ENCODE data around the gene OBSCN. TPM values are rescaled to one million over a fixed set of nuclear protein-coding genes. Genes with fewer than 3 reads are reported as not detected.
A peak's percentile ranks its signal among the peaks of the same experiment; 100 is the strongest.

Gene OBSCN
- total RNA-seq, 3 donors from 2014 or later, result 6.3 to 9.3 (median 7.5) TPM

DNA sequence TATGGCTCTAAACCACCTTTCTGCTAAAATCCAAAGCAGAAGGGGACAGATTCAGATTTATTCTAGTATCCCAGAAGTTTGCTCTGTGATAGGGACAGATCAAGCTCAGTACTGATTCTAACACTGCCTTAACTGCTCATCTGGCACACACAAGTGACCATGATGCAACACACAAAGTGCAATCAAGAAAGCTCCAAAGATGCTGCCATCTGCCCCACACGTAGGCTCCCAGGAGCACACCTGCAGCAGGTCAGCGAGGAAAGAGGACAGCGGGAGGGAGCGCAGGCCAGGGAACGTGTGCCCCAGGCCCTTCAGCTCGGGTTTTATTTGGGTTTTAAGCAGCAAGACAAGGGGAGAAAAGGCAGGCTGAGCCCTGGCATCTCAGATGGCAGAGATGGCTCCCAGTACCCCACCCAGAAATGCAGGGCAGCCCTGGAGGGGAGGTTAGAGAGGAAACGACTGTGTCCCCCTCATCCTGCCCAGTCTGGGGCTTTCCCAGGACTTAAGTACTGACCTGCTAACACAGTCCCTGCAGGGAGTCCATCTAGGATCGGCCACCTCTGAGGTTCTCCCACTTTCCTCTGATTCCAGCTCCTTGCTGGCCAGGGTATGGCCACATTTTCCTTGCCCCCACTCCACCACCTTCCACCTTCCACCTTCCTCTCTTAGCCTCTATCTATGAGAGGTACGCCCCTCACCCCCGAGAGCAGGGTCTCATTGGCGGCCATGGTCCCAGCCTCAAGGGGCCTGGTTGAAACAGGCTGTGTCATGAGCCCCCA is 197.5 kb downstream of the OBSCN start:
- peaks cover 18% of the 10 kb centered on the region for H3K36me3 Mint-ChIP-seq (ENCODE audit: insufficient read depth)
- H3K4me3 Mint-ChIP-seq, result peak overlapping the region; percentile 92
- ATAC-seq, result no peak
- no peak for DNase-seq
- peaks cover 48% of the 10 kb centered on the region for H3K4me1 Mint-ChIP-seq (ENCODE audit: low read depth)
- no peaks in the 10 kb centered on the region for H3K27me3 Mint-ChIP-seq (ENCODE audit: low read depth)
- H3K9me3 Mint-ChIP-seq, result no peaks in the 10 kb centered on the region

GRCh38 chr1:228405979-228406228 is 198.1 kb downstream of the OBSCN start:
- Mint-ChIP-seq H3K4me3 (peak overlapping the region; percentile 92), H3K27me3 (ENCODE audit: low read depth) (no peaks in the 10 kb centered on the region), H3K9me3 (no peaks in the 10 kb centered on the region), H3K36me3 (ENCODE audit: insufficient read depth) (peaks cover 18% of the 10 kb centered on the region), H3K4me1 (ENCODE audit: low read depth) (peaks cover 47% of the 10 kb centered on the region)
- no peak for DNase-seq
- peak in 1 of 2 donors; percentile 7 for ATAC-seq

DNA sequence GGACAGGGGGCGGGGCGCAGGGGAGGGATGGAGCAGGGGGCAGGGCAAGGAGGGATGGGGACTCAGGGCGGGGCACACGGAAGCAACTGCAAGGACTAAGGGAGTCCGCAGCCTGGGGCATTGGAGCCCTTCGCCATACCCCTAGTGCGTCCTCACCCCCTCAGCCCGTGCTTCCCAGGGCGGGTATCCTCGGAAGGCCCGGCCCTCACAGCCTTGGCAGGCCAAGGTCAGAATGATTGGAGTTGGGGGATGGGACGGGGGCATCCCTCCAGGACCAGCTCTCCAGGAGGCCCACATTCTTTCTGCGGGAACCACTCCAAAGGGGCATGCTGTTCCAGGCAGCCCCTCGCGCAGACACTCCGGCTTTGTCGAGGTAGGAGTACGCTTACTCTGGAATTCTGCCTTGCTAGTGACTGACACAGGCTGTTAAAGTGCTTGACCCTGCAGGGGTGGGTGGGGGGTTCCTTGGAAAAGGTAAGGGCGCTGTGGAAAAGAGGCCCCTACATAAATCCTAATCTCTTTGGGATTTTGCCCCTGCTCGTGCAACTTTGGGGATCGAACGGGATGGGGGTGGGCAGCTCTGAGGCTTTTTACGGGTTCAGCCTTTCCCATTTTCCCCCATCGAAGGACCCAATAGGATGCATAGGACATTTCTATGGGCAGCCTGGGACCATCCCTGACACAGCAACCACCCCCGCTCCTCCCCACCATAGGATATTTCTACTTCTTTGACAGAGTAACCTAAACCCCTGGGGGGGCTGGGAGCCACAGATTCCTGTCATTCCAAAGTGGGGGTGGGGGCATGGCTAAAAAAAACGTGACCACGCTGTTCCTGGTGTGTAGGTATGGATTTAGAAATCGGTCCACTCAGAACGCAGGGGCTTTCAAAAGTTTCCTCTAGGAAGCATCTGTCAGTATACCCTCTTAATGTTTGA is 199.5 kb downstream of the OBSCN start:
- Mint-ChIP-seq H3K36me3 (ENCODE audit: insufficient read depth) (peaks cover 16% of the 10 kb centered on the region), H3K4me1 (ENCODE audit: low read depth) (peaks cover 35% of the 10 kb centered on the region), H3K27me3 (ENCODE audit: low read depth) (no peaks in the 10 kb centered on the region), H3K9me3 (no peaks in the 10 kb centered on the region), H3K4me3 (peak overlapping the region; percentile 92)
- DNase-seq (no peak), ATAC-seq (no peak)

- H3K27me3 Mint-ChIP-seq (ENCODE audit: low read depth), result no peaks in the 10 kb centered on the region
- H3K9me3 Mint-ChIP-seq, result no peaks in the 10 kb centered on the region
- DNase-seq (no peak), ATAC-seq (no peak)
- peaks cover 10% of the 10 kb centered on the region for H3K36me3 Mint-ChIP-seq (ENCODE audit: insufficient read depth)
- peaks cover 26% of the 10 kb centered on the region for H3K4me1 Mint-ChIP-seq (ENCODE audit: low read depth)
- H3K4me3 Mint-ChIP-seq, result peak overlapping the region; percentile 92
Observed at GRCh38 chr1:228408041-228408868, 200.4 kb downstream of the OBSCN start.

- Mint-ChIP-seq H3K36me3 (ENCODE audit: insufficient read depth) (peaks cover 4% of the 10 kb centered on the region), H3K4me1 (ENCODE audit: low read depth) (peaks cover 18% of the 10 kb centered on the region), H3K27me3 (ENCODE audit: low read depth) (no peaks in the 10 kb centered on the region), H3K9me3 (no peaks in the 10 kb centered on the region), H3K4me3 (peak overlapping the region; percentile 6)
- no peak for DNase-seq
- ATAC-seq, result no peak
Observed at GRCh38 chr1:228408869-228409805, 201.3 kb downstream of the OBSCN start.

DNA sequence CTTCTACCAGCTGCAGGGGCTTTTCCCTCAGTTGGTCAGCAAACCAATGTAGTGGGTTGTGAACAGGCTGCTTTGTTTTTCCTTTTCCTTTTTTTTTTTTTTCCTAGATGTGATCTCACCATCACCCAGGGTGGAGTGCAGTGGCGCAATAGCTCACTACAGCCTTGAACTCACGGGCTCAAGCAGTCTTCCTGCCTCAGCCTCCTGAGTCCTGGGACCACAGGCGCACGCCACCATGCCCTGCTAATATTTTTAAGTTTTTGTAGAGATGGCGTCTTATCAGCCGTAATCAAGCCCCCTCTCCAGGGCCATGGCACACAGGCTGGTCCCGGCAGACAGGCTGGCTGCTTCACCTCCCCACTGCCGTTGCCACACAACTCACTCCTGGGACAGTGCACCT is 202.2 kb downstream of the OBSCN start:
- Mint-ChIP-seq H3K9me3 (no peaks in the 10 kb centered on the region), H3K27me3 (ENCODE audit: low read depth) (no peaks in the 10 kb centered on the region), H3K4me3 (no peak overlapping the region), H3K36me3 (ENCODE audit: insufficient read depth) (no peaks in the 10 kb centered on the region), H3K4me1 (ENCODE audit: low read depth) (peaks cover 9% of the 10 kb centered on the region)
- no peak for ATAC-seq
- DNase-seq, result no peak

DNA sequence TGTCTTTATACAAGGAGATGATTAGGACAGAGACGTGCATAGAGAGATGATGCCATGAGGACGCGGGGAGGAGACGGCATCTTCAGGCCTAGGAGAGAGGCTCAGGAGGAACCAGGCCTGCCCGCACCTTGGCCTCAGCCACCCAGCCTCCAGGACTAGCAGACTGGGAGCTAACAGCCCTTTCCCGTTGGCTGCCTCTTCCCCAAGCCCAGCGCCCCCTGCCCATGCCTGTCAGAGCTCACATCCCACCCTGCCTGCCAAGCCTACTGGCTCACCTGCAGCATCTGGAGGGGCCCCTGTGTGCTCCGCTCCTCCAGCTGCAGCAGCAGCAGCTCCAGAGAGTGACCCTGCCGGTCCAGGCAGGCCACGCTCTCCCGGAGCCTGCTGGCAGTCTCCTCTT is 202.8 kb downstream of the OBSCN start:
- H3K27me3 Mint-ChIP-seq (ENCODE audit: low read depth), result peaks cover 4% of the 10 kb centered on the region

DNA sequence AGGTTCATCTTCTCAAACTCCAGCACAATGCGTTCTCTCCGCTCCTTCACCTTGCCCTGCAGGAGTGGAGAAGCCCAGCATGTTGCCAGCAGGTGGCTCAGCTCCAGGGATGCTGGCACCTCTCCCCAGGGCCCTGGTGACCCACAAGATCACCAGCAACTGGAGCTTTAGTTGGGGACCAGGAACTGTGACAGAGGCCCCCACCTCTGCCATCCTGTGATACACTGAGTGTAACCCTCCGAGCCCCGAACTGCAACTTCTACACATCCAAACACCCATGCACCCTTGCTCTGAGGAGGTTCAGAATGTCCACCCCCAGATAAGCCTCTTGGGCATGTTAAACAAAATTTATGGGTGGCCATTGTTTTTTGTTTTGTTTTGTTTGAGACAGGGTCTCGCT is 203.3 kb downstream of the OBSCN start:
- Mint-ChIP-seq H3K9me3 (no peaks in the 10 kb centered on the region), H3K27me3 (ENCODE audit: low read depth) (peaks cover 4% of the 10 kb centered on the region), H3K4me1 (ENCODE audit: low read depth) (peaks cover 12% of the 10 kb centered on the region), H3K36me3 (ENCODE audit: insufficient read depth) (no peaks in the 10 kb centered on the region), H3K4me3 (no peak overlapping the region)
- DNase-seq (no peak), ATAC-seq (no peak)

More for the DNA sequence above, 202.8 kb downstream of the OBSCN start:
- H3K4me3 Mint-ChIP-seq, result no peak overlapping the region
- no peaks in the 10 kb centered on the region for H3K9me3 Mint-ChIP-seq
- peaks cover 8% of the 10 kb centered on the region for H3K4me1 Mint-ChIP-seq (ENCODE audit: low read depth)
- no peaks in the 10 kb centered on the region for H3K36me3 Mint-ChIP-seq (ENCODE audit: insufficient read depth)
- DNase-seq (no peak), ATAC-seq (no peak)

- Mint-ChIP-seq H3K9me3 (no peaks in the 10 kb centered on the region), H3K4me1 (ENCODE audit: low read depth) (peaks cover 13% of the 10 kb centered on the region), H3K4me3 (no peak overlapping the region), H3K36me3 (ENCODE audit: insufficient read depth) (no peaks in the 10 kb centered on the region), H3K27me3 (ENCODE audit: low read depth) (peaks cover 4% of the 10 kb centered on the region)
- no peak for ATAC-seq
- no peak for DNase-seq
Observed at GRCh38 chr1:228411548-228412430, 203.9 kb downstream of the OBSCN start.

DNA sequence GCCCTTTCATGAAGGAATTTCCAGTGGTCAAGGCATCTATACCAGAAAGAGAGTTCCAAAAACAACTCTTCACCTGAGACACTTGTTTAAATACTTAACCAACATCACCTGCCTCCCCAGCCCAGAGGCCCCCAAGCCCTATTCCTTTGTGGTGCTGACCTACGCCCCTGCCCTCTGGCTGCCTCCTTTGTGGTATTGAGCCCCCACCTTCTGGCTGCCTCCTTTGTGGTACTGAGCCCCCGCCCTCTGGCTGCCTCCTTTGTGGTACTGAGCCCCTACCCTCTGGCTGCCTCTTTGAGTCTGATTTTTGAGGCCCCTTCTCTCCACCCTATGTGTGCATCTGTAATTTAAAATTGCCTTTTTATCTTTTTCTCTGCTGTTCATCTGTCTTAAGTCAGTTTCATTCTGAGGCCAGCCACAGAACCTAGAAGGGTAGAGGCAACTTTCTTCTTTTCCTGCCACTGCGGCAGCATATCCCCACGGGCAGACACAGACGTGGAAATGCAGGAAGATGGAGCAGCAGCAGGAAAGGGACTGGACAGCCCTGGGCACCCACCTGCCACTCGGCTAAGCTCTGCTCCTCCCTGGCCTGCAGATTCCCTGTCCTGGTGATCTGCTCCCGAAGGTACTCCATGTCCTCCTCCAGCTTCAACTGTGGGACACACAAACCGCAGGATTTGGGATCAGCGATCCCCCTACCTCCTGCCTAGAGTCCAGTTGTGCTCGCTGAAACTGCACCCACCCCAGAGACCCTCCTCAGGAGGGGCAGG is 205.6 kb downstream of the OBSCN start:
- DNase-seq (no peak), ATAC-seq (no peak)
- Mint-ChIP-seq H3K4me3 (no peak overlapping the region), H3K27me3 (ENCODE audit: low read depth) (peaks cover 6% of the 10 kb centered on the region), H3K4me1 (ENCODE audit: low read depth) (peaks cover 16% of the 10 kb centered on the region), H3K36me3 (ENCODE audit: insufficient read depth) (no peaks in the 10 kb centered on the region), H3K9me3 (no peaks in the 10 kb centered on the region)

GRCh38 chr1:228414511-228415211 is 206.8 kb downstream of the OBSCN start:
- H3K36me3 Mint-ChIP-seq (ENCODE audit: insufficient read depth), result no peaks in the 10 kb centered on the region
- H3K4me3 Mint-ChIP-seq, result no peak overlapping the region
- ATAC-seq (no peak), DNase-seq (no peak)
- H3K27me3 Mint-ChIP-seq (ENCODE audit: low read depth), result peaks cover 9% of the 10 kb centered on the region
- H3K9me3 Mint-ChIP-seq, result no peaks in the 10 kb centered on the region
- H3K4me1 Mint-ChIP-seq (ENCODE audit: low read depth), result peaks cover 17% of the 10 kb centered on the region

DNA sequence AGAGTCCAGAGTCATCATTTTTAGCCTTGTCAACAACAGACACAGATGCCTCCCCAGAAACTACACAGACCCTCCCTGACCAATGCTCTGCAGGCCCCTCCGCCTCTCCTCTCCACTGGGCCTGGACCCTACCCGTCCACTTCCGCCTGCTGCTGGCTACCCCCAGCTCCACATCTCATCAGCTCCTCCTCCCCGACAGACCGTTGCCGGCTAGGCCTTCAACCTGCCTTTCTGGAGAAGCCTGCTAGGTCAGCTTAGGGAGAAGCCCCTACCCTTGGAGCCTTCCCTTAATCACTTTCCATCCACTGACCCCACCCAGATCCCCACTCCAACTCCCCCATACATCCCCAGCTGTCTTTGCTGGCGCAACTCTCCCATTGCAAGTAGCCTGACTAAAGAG is 207.4 kb downstream of the OBSCN start:
- peaks cover 17% of the 10 kb centered on the region for H3K4me1 Mint-ChIP-seq (ENCODE audit: low read depth)
- peak overlapping the region; percentile 72 for H3K4me3 Mint-ChIP-seq
- ATAC-seq (no peak), DNase-seq (no peak)
- H3K27me3 Mint-ChIP-seq (ENCODE audit: low read depth), result peaks cover 9% of the 10 kb centered on the region
- no peaks in the 10 kb centered on the region for H3K36me3 Mint-ChIP-seq (ENCODE audit: insufficient read depth)
- H3K9me3 Mint-ChIP-seq, result no peaks in the 10 kb centered on the region
